Lower lobe of right lung (tissue), 2 donors: ENCODE measurements around the gene CNTN1. TPM values are rescaled to one million over a fixed set of nuclear protein-coding genes. Genes with fewer than 3 reads are reported as not detected.

Experiments
- ATAC-seq, 2 donors: fragments of 200-7000 bp; cut with Tn5 transposase; one replicate each; pipeline ENCODE4 v1.9.1; 2020 to 2022; ENCODE audit warnings: mild to moderate bottlenecking in 2 of 2, moderate library complexity in 2 of 2
- DNase-seq: peaks from one replicate; pipeline ENCODE4 v3.0.0-alpha.2; 2020
- H3K27ac ChIP-seq: fragments of 200-600 bp; one replicate; pipeline ENCODE4 v1.8.0; 2022
- H3K27me3 ChIP-seq: fragments of 200-600 bp; one replicate; pipeline ENCODE4 v1.8.0; 2022; ENCODE audit warnings: low read depth
- H3K36me3 ChIP-seq: fragments of 200-600 bp; one replicate; pipeline ENCODE4 v1.8.0; 2022; ENCODE audit warnings: mild to moderate bottlenecking
- H3K4me1 ChIP-seq: fragments of 200-600 bp; one replicate; pipeline ENCODE4 v1.8.0; 2022
- H3K4me3 ChIP-seq: fragments of 200-600 bp; one replicate; pipeline ENCODE4 v1.8.0; 2022; ENCODE audit warnings: mild to moderate bottlenecking
- H3K9me3 ChIP-seq: fragments of 200-600 bp; one replicate; pipeline ENCODE4 v1.8.0; 2022
- intact Hi-C: fragments of 100-400 bp; cut with DNase I; formaldehyde crosslinking; loops from one replicate; pipeline ENCODE4 v1.11.0; 2022
- total RNA-seq: library from RNA; stranded (reverse); fragmentation: NEBNext Ultra II Directional; extraction: Animal tissue kit (Norgen Biotek cat#: 25700); gene quantifications from one replicate; pipeline ENCODE4 v1.2.1, GENCODE V29; 2021
- TF ChIP-seq, protein P1 (sequence below): fragments of 200-600 bp; IDR thresholded peaks from one replicate; pipeline ENCODE4 v1.8.0; 2022; ENCODE audit warnings: antibody characterized with exemption, mild to moderate bottlenecking
- donor health status: DM: no; HTN: yes; CAD: no; lungs with severe emphysema.

Gene CNTN1
- total RNA-seq, 1 donor from 2014 or later = 12.3 TPM

DNA sequence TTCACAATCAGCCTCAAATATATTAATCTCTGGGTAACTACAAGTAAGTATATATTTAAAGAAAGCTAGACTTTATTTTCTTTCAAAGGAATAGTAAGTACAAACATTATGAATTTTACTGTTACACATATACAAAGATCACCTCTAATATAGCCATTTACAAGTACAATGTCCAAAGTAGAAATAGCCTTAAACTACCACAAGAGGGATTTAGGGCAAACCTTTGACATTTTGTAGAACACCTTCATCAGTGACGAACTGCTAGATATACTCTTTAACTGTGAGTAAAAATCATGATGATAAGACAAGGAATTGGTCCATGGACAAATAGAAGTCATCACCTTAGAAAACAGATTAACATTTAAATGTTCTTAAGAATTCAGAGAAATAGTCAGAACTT, 69.8 kb downstream of the CNTN1 start:
- no peak for DNase-seq
- intact Hi-C loops = no loop called here

DNA sequence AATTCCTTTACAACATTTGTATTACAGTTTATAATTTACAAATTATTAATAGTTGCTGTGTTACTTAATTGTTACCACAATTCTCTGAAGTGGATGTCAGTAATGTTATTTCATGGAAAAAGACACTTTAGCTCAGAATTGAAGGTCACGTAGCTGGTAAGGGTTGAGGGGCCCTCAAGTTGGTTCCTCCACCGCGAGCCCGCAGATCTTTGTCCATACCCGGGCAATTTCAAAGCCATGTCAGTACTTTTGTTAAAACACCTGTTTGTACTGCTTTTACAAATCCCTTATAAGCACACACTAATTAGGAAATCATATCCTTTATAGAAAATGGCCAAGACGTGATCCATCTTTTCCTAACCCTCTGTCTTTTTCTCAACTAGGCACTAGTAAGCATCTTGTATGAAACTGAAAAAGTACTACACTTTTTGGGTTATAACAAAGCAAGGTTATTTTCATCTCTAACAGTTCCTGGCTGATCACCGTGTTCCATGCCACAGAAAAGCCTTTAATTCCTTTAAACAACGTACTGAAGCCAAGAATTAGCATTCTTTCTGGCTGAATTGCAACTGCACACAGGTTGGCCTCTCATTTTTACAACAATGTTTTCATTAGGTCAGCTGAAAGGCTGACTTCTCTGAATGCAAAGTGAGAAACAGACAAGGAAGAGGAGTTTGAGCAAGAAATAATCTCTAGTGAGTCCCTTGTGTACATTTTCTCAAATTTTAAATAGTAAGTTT, 76.1 kb downstream of the CNTN1 start:
- Histone ChIP-seq H3K27me3 (no peaks in the 10 kb centered on the region), H3K9me3 (no peaks in the 10 kb centered on the region), H3K27ac (no peak overlapping the region), H3K4me1 (no peaks in the 10 kb centered on the region), H3K4me3 (no peak overlapping the region), H3K36me3 (no peaks in the 10 kb centered on the region)
- TF ChIP-seq, protein P1, sequence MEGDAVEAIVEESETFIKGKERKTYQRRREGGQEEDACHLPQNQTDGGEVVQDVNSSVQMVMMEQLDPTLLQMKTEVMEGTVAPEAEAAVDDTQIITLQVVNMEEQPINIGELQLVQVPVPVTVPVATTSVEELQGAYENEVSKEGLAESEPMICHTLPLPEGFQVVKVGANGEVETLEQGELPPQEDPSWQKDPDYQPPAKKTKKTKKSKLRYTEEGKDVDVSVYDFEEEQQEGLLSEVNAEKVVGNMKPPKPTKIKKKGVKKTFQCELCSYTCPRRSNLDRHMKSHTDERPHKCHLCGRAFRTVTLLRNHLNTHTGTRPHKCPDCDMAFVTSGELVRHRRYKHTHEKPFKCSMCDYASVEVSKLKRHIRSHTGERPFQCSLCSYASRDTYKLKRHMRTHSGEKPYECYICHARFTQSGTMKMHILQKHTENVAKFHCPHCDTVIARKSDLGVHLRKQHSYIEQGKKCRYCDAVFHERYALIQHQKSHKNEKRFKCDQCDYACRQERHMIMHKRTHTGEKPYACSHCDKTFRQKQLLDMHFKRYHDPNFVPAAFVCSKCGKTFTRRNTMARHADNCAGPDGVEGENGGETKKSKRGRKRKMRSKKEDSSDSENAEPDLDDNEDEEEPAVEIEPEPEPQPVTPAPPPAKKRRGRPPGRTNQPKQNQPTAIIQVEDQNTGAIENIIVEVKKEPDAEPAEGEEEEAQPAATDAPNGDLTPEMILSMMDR = no peak
- ATAC-seq = no peak
- no peak for DNase-seq
- intact Hi-C loops = no loop called here

More for the DNA sequence above, 69.8 kb downstream of the CNTN1 start:
- TF ChIP-seq, protein P1 = no peak
- Histone ChIP-seq H3K4me3 (no peak overlapping the region), H3K9me3 (no peaks in the 10 kb centered on the region), H3K4me1 (no peaks in the 10 kb centered on the region), H3K36me3 (no peaks in the 10 kb centered on the region), H3K27ac (no peak overlapping the region), H3K27me3 (no peaks in the 10 kb centered on the region)
- no peak for ATAC-seq

DNA sequence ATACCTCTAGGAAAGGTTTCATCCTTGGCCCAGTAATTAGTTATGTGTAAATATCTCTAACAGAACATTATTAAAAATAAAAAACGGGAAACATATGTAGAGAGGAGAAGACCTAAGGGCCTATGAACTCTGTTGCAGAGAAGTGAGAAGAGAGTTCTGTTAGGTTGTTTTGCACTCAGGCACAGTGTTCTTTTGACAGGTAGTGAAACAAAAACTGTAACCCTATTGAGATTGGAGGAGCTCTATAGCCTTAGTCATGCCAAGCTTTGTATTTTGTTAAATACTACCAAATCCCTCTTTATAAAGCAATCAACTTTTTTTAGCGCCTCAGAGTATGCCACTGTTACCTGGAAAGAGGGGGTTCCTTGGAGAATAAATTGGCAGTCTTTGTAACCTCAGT, 77.6 kb downstream of the CNTN1 start:
- no peaks in the 10 kb centered on the region for H3K9me3 ChIP-seq

DNA sequence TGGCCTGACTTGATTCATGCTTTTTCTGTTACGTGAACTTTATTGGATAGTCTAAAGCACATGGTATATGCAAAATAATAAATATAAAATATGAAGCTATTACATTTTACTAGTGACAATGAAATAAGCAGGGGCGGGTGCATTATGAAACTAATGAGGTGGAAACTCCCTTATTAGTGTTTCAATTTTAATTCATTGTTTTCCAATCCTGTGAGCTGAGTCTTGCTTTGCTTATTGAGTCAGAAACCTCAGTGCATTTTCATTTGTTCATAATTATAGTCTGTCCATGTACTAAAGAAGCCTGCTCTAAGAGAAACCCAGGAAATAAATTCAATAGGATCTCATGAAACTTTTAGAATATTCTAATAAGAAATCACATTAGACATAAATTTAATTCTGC, 78.5 kb downstream of the CNTN1 start:
- Histone ChIP-seq H3K4me3 (no peak overlapping the region), H3K36me3 (no peaks in the 10 kb centered on the region), H3K4me1 (no peaks in the 10 kb centered on the region), H3K9me3 (no peaks in the 10 kb centered on the region), H3K27ac (no peak overlapping the region), H3K27me3 (no peaks in the 10 kb centered on the region)
- TF ChIP-seq, protein P1 = no peak
- intact Hi-C loops = no loop called here
- no peak for DNase-seq
- no peak for ATAC-seq

More for the DNA sequence above, 77.6 kb downstream of the CNTN1 start:
- Histone ChIP-seq H3K36me3 (no peaks in the 10 kb centered on the region), H3K27ac (no peak overlapping the region), H3K4me1 (no peaks in the 10 kb centered on the region), H3K4me3 (no peak overlapping the region), H3K27me3 (no peaks in the 10 kb centered on the region)
- intact Hi-C loops = no loop called here
- TF ChIP-seq, protein P1 = no peak
- DNase-seq = no peak
- no peak for ATAC-seq

DNA sequence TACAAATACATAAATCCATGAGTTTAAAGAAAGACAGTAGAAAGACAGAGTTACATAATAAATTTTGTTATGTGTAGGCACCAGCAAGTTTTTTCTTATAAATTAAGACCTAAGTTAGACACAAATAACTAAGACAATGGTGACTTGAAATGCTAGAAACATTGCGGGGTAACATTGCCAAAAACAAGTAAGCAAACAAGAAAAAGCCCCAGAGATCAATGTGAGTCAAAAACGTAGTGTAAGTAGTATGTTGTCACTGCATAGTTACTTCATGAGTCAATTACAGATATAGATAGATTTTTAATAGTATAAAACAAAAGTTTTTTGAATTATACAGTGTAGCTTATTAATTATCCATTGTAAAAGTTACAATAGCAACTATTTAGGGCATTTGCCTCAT, 83.4 kb downstream of the CNTN1 start:
- no peak overlapping the region for H3K4me3 ChIP-seq
- no peaks in the 10 kb centered on the region for H3K9me3 ChIP-seq
- DNase-seq = no peak
- no peaks in the 10 kb centered on the region for H3K36me3 ChIP-seq
- H3K4me1 ChIP-seq = no peaks in the 10 kb centered on the region
- no peak overlapping the region for H3K27ac ChIP-seq
- no peak for ATAC-seq
- intact Hi-C loops = no loop called here
- TF ChIP-seq, protein P1 = no peak
- H3K27me3 ChIP-seq = no peaks in the 10 kb centered on the region
